Pancreas (tissue), 10 donors: ENCODE measurements around the gene CD59. TPM values are rescaled to one million over a fixed set of nuclear protein-coding genes. Genes with fewer than 3 reads are reported as not detected.

Source experiments
- ATAC-seq, 4 donors: fragments of 200-7000 bp; cut with Tn5 transposase; one replicate each; pipeline versions ENCODE4 v1.8.0 to v1.9.1; 2020; ENCODE audit warnings: mild to moderate bottlenecking in 4 of 4, moderate library complexity in 4 of 4
- DNase-seq, 6 donors: peaks; one replicate each; pipeline ENCODE4 v3.0.0-alpha.2; 2020
- FAIRE-seq: peaks from 2 replicates; lab custom pipeline; 2012; peaks lifted over from hg19 to GRCh38; lab: Jason Lieb, UNC
- H3K27ac ChIP-seq, 4 donors: fragments of 200-600 bp; sonication (generic); 1 replicate in 3 of 4; 2 replicates in 1 of 4; pipeline versions ENCODE4 v1.5.0 to v1.8.0; 2020
- H3K27me3 ChIP-seq, 4 donors: fragments of 200-600 bp; one replicate each; pipeline ENCODE4 v1.8.0; 2021
- H3K36me3 ChIP-seq, 3 donors: fragments of 200-600 bp; sonication (generic) in 1 of 3; one replicate each; pipeline versions ENCODE4 v1.5.0 to v1.8.0; 2020 to 2021
- H3K4me1 ChIP-seq, 3 donors: fragments of 200-600 bp; one replicate each; pipeline ENCODE4 v1.8.0; 2021
- H3K4me3 ChIP-seq, 4 donors: fragments of 200-600 bp; sonication (generic) in 2 of 4; one replicate each; pipeline versions ENCODE4 v1.5.0 to v1.8.0; 2020 to 2021
- H3K9me3 ChIP-seq, 4 donors: fragments of 200-600 bp; one replicate each; pipeline ENCODE4 v1.8.0; 2021
- CTCF ChIP-seq, 4 donors: fragments of 200-600 bp; sonication (generic) in 3 of 4; IDR thresholded peaks; one replicate each; pipeline versions ENCODE4 v1.5.0 to v1.8.0; 2021; ENCODE audit warnings: antibody characterized with exemption in 4 of 4
- WGBS, 2 donors: extraction: QIAGEN DNeasy Blood & Tissue Kit; methylation state at CpG; one replicate each; pipeline ENCODE4 v1.1.7; 2013; 5-methylcytosine and 5-hydroxymethylcytosine counted together
- intact Hi-C, 3 donors: fragments of 100-400 bp; cut with DNase I; formaldehyde crosslinking; loops; one replicate each; pipeline versions ENCODE4 v1.11.1 to v1.14.2; 2022
- polyA plus RNA-seq, 2 donors: library from polyadenylated mRNA; stranded (reverse); fragments of 200-250 nt; gene quantifications; one replicate each; pipeline ENCODE4 v1.2.3, GENCODE V29; 2013
- total RNA-seq, 6 donors: library from RNA; stranded (reverse); fragmentation: NEBNext Ultra II Directional in 4 of 6; extraction: Animal tissue kit (Norgen Biotek cat#: 25700) in 4 of 6; gene quantifications; one replicate each; pipeline versions ENCODE4 v1.2.1 to v1.2.4, GENCODE V29; 2021 to 2023
- donor health status: healthy with polysubstance abuse.
- donor health status: DM: no; HTN: no; CAD: no; lungs with moderate emphysema.
- donor health status: DM: no; HTN: no; CAD: no.
- donor health status: control.
- donor health status: control.
- donor health status: Bipolar disorder and iron deficiency.
- donor health status: DM: yes; HTN: yes; CAD: no.
- donor health status: DM: no; HTN: no; CAD: no.
- donor health status: DM: no; HTN: no; CAD: no.
- donor health status: DM: yes; HTN: yes; CAD: no.

CD59 gene
- total and polyA plus RNA-seq, 8 donors: 44.4 to 495 (median 170) TPM

GRCh38 chr11:33773987-33774735 lies 37.9 kb upstream of the CD59 start, which contains the start of gene FBXO3:
FBXO3 (minus strand) TSS chr11:33774520; CDS start chr11:33774497, 23 bp downstream.
- Histone ChIP-seq H3K36me3 (peaks cover 0 to 4% (median 0%) of the 10 kb centered on the region in 3 donors), H3K4me3 (peak within 1 kb of the TSS; percentile 81 to 99 (median 94)), H3K27me3 (no peaks in the 10 kb centered on the region), H3K9me3 (no peaks in the 10 kb centered on the region), H3K4me1 (peaks cover 9 to 33% (median 18%) of the 10 kb centered on the region in 3 donors), H3K27ac (peak within 1 kb of the TSS; percentile 55 to 81 (median 68))
- FAIRE-seq: no peak
- intact Hi-C loops: no loop called here
- ATAC-seq: peak; percentile 95 to 97 (median 96)
- WGBS, 2 donors: 0 to 1% methylated on average over 42 to 64 of the region's 64 CpGs
- TF ChIP-seq CTCF (IDR thresholded peaks at IDR 0.05): no peak
- DNase-seq: peak; percentile 88 to 95 (median 91)

- DNase-seq (no peak), ATAC-seq (peak; percentile 20 to 39 (median 26)), FAIRE-seq (no peak)
- Histone ChIP-seq H3K27me3 (no peaks in the 10 kb centered on the region), H3K4me1 (peaks cover 9 to 33% (median 18%) of the 10 kb centered on the region in 3 donors), H3K36me3 (peaks cover 0 to 7% (median 5%) of the 10 kb centered on the region in 3 donors), H3K9me3 (no peaks in the 10 kb centered on the region), H3K4me3 (peak overlapping the region; percentile 81 to 99 (median 94)), H3K27ac (peak overlapping the region; percentile 55 to 81 (median 68))
- no peak for TF ChIP-seq CTCF (IDR thresholded peaks at IDR 0.05)
- 1% methylated on average over 22 of the region's 22 CpGs for WGBS, 2 donors
- intact Hi-C loops: no loop called here
Observed at GRCh38 chr11:33773404-33773986, 37.3 kb upstream of the CD59 start.

- FAIRE-seq (no peak), ATAC-seq (no peak), DNase-seq (no peak)
- Histone ChIP-seq H3K9me3 (no peaks in the 10 kb centered on the region), H3K27me3 (no peaks in the 10 kb centered on the region), H3K4me1 (peaks cover 9 to 33% (median 18%) of the 10 kb centered on the region in 3 donors), H3K36me3 (peaks cover 0 to 13% (median 11%) of the 10 kb centered on the region in 3 donors), H3K4me3 (peak overlapping the region in 1 of 4 donors; percentile 81), H3K27ac (no peak overlapping the region)
- intact Hi-C loops: no loop called here
- WGBS, 2 donors: 19 to 39% methylated on average over 1 of the region's 1 CpG
- no peak for TF ChIP-seq CTCF (IDR thresholded peaks at IDR 0.05)
Observed at GRCh38 chr11:33772870-33773269, 36.6 kb upstream of the CD59 start.

GRCh38 chr11:33772300-33772699 lies 36.1 kb upstream of the CD59 start:
- WGBS, 2 donors: 67 to 82% methylated on average over 4 of the region's 4 CpGs
- ATAC-seq (peak in 1 of 4 donors; percentile 22), FAIRE-seq (no peak), DNase-seq (peak in 1 of 6 donors; percentile 13)
- no peaks in the 10 kb centered on the region for H3K27me3 ChIP-seq
- intact Hi-C loops: no loop called here
- peaks cover 0 to 18% (median 16%) of the 10 kb centered on the region in 3 donors for H3K36me3 ChIP-seq
- no peak overlapping the region for H3K4me3 ChIP-seq
- peaks cover 9 to 33% (median 18%) of the 10 kb centered on the region in 3 donors for H3K4me1 ChIP-seq
- no peak for TF ChIP-seq CTCF (IDR thresholded peaks at IDR 0.05)
- H3K9me3 ChIP-seq: no peaks in the 10 kb centered on the region
- no peak overlapping the region for H3K27ac ChIP-seq
